Tibial nerve (tissue), 4 donors: ENCODE data around the gene HCN2. TPM values are rescaled to one million over a fixed set of nuclear protein-coding genes. Genes with fewer than 3 reads are reported as not detected.
"Not testable (repeated sequence)": the region's sequence is repeated elsewhere in the genome, so short reads cannot be mapped to it uniquely, and the experiment has no call there.

Experiments used
- DNase-seq, 2 donors: peaks; one replicate each; pipeline ENCODE4 v3.0.0-alpha.2; 2019; ENCODE audit warnings: low spot score in 2 of 2
- H3K27ac ChIP-seq, 4 donors: fragments of 200-600 bp; sonication (generic) in 3 of 4; one replicate each; pipeline ENCODE4 v1.5.1; 2017 to 2019; ENCODE audit warnings: mild to moderate bottlenecking in 1 of 4
- H3K27me3 ChIP-seq, 2 donors: fragments of 200-600 bp; sonication (generic) in 1 of 2; one replicate each; pipeline versions ENCODE4 v1.5.1 to v1.6.0; 2017 to 2019
- H3K36me3 ChIP-seq, 3 donors: fragments of 200-600 bp; sonication (generic); one replicate each; pipeline ENCODE4 v1.5.1; 2018 to 2019
- H3K4me1 ChIP-seq, 4 donors: fragments of 200-600 bp; sonication (generic) in 3 of 4; one replicate each; pipeline ENCODE4 v1.5.1; 2017 to 2019
- H3K4me3 ChIP-seq, 4 donors: fragments of 200-600 bp; sonication (generic) in 3 of 4; one replicate each; pipeline ENCODE4 v1.5.1; 2017 to 2019; ENCODE audit warnings: mild to moderate bottlenecking in 1 of 4, moderate library complexity in 1 of 4
- H3K9me3 ChIP-seq, 4 donors: fragments of 200-600 bp; sonication (generic) in 3 of 4; one replicate each; pipeline ENCODE4 v1.5.1; 2017 to 2019
- CTCF ChIP-seq, 5 experiments: fragments of 200-600 bp in 3 of 5; fragments of 450-650 bp in 2 of 5; sonication (generic) in 3 of 5; IDR thresholded peaks; one replicate each; pipeline ENCODE4 v1.5.1; 2016 to 2019; ENCODE audit warnings: antibody characterized with exemption in 5 of 5, mild to moderate bottlenecking in 3 of 5, moderate library complexity in 2 of 5
- EP300 ChIP-seq, 2 donors: sonication (generic); formaldehyde crosslinking; IDR thresholded peaks; one replicate each; pipeline ENCODE4 v1.6.1; 2017; ENCODE audit warnings: antibody characterized with exemption in 2 of 2, mild to moderate bottlenecking in 1 of 2
- POLR2A ChIP-seq, 2 donors: fragments of 450-650 bp; IDR thresholded peaks; one replicate each; pipeline ENCODE4 v1.6.1; 2017; ENCODE audit warnings: antibody characterized with exemption in 2 of 2, mild to moderate bottlenecking in 2 of 2, moderate library complexity in 2 of 2
- WGBS, 2 donors: methylation state at CpG; one replicate each; pipeline ENCODE4 v1.1.5; 2018; 5-methylcytosine and 5-hydroxymethylcytosine counted together
- total RNA-seq, 4 donors: library from RNA; depleted of rRNA; stranded (reverse); fragments of >200 nt; gene quantifications; one replicate each; pipeline ENCODE4 v1.1.0, GENCODE V29; 2016

The HCN2 gene
- total RNA-seq, 4 donors from 2014 or later, result 0.59 TPM; not detected in 3

- 86 to 90% methylated on average over 28 of the region's 28 CpGs for WGBS, 2 donors
- TF ChIP-seq CTCF (IDR thresholded peaks at IDR 0.05) (no peak), POLR2A (IDR thresholded peaks at IDR 0.05) (no peak), EP300 (IDR thresholded peaks at IDR 0.05) (no peak)
- DNase-seq, result no peak
- no peak overlapping the region for H3K4me3 ChIP-seq
- H3K27me3 ChIP-seq, result peaks cover 0 to 18% of the 10 kb centered on the region in 2 donors
- H3K4me1 ChIP-seq, result no peaks in the 10 kb centered on the region
- H3K36me3 ChIP-seq, result no peaks in the 10 kb centered on the region
- H3K9me3 ChIP-seq, result peaks cover 0 to 10% (median 0%) of the 10 kb centered on the region in 4 donors
- H3K27ac ChIP-seq, result no peak overlapping the region
Measured at GRCh38 chr19:601310-601709, 11.6 kb downstream of the HCN2 start.

GRCh38 chr19:601790-602189 is 12.1 kb downstream of the HCN2 start:
- WGBS, 2 donors, result 86 to 87% methylated on average over 25 of the region's 25 CpGs
- Histone ChIP-seq H3K27me3 (peaks cover 0 to 13% of the 10 kb centered on the region in 2 donors), H3K36me3 (no peaks in the 10 kb centered on the region), H3K9me3 (peaks cover 0 to 10% (median 0%) of the 10 kb centered on the region in 4 donors), H3K27ac (no peak overlapping the region), H3K4me1 (no peaks in the 10 kb centered on the region), H3K4me3 (no peak overlapping the region)
- no peak for TF ChIP-seq POLR2A (IDR thresholded peaks at IDR 0.05)
- no peak for TF ChIP-seq EP300 (IDR thresholded peaks at IDR 0.05)
- no peak for TF ChIP-seq CTCF (IDR thresholded peaks at IDR 0.05)
- DNase-seq, result no peak

- Histone ChIP-seq H3K36me3 (no peaks in the 10 kb centered on the region), H3K4me1 (no peaks in the 10 kb centered on the region), H3K27ac (no peak overlapping the region), H3K4me3 (no peak overlapping the region), H3K27me3 (peaks cover 0 to 7% of the 10 kb centered on the region in 2 donors), H3K9me3 (peaks cover 0 to 10% (median 0%) of the 10 kb centered on the region in 4 donors)
- TF ChIP-seq CTCF (IDR thresholded peaks at IDR 0.05) (no peak), POLR2A (IDR thresholded peaks at IDR 0.05) (no peak), EP300 (IDR thresholded peaks at IDR 0.05) (no peak)
- WGBS, 2 donors, result 78 to 85% methylated on average over 33 to 35 of the region's 35 CpGs
- DNase-seq, result no peak
Measured at GRCh38 chr19:602391-603301, 13.0 kb downstream of the HCN2 start.

GRCh38 chr19:603302-603639 is 13.6 kb downstream of the HCN2 start:
- not testable (repeated sequence) for H3K9me3 ChIP-seq, H3K36me3 ChIP-seq, H3K27ac ChIP-seq, H3K4me3 ChIP-seq, H3K27me3 ChIP-seq, DNase-seq, H3K4me1 ChIP-seq
- WGBS, 2 donors, result 83 to 86% methylated on average over 11 to 13 of the region's 13 CpGs

- H3K27ac ChIP-seq, H3K36me3 ChIP-seq, H3K27me3 ChIP-seq, H3K4me3 ChIP-seq, H3K4me1 ChIP-seq, DNase-seq, H3K9me3 ChIP-seq: not testable (repeated sequence)
- 90 to 96% methylated on average over 15 to 16 of the region's 20 CpGs for WGBS, 2 donors
Measured at GRCh38 chr19:603779-604178, 14.1 kb downstream of the HCN2 start.

- WGBS, 2 donors, result 82 to 88% methylated on average over 11 of the region's 11 CpGs
- DNase-seq, result no peak
Measured at GRCh38 chr19:604355-604754, 14.7 kb downstream of the HCN2 start.

GRCh38 chr19:605061-605971 is 15.6 kb downstream of the HCN2 start:
- H3K4me3 ChIP-seq, H3K27me3 ChIP-seq, H3K36me3 ChIP-seq, H3K27ac ChIP-seq, DNase-seq, H3K9me3 ChIP-seq: not testable (repeated sequence)
- H3K4me1 ChIP-seq, result peaks cover 0 to 22% (median 10%) of the 10 kb centered on the region in 4 donors
- 83 to 84% methylated on average over 11 to 21 of the region's 34 CpGs for WGBS, 2 donors

More at GRCh38 chr19:604355-604754, 14.7 kb downstream of the HCN2 start:
- H3K36me3 ChIP-seq, result no peaks in the 10 kb centered on the region
- peaks cover 0 to 10% (median 0%) of the 10 kb centered on the region in 4 donors for H3K9me3 ChIP-seq
- TF ChIP-seq CTCF (IDR thresholded peaks at IDR 0.05), result no peak
- TF ChIP-seq POLR2A (IDR thresholded peaks at IDR 0.05), result no peak
- TF ChIP-seq EP300 (IDR thresholded peaks at IDR 0.05), result no peak
- H3K4me1 ChIP-seq, result peaks cover 0 to 12% (median 3%) of the 10 kb centered on the region in 4 donors
- no peak overlapping the region for H3K4me3 ChIP-seq
- no peak overlapping the region for H3K27ac ChIP-seq
- H3K27me3 ChIP-seq, result no peaks in the 10 kb centered on the region
